Hepatocyte (in vitro differentiated cells): ENCODE data around the gene FSIP1. TPM values are rescaled to one million over a fixed set of nuclear protein-coding genes. Genes with fewer than 3 reads are reported as not detected.

ENCODE experiments used
- DNase-seq: peaks from one replicate; pipeline ENCODE4 v3.0.0-alpha.2; 2016; ENCODE audit warnings: low spot score
- H2AFZ ChIP-seq: fragments of 200-600 bp; sonication (generic); 2 replicates; pipeline ENCODE4 v1.6.0; 2016; ENCODE audit warnings: antibody characterized with exemption, mild to moderate bottlenecking
- H3K27ac ChIP-seq: fragments of 200-600 bp; sonication (generic); 2 replicates; pipeline ENCODE4 v1.5.1; 2016; ENCODE audit warnings: mild to moderate bottlenecking
- H3K27me3 ChIP-seq: fragments of 200-600 bp; sonication (generic); 2 replicates; pipeline ENCODE4 v1.6.1; 2016
- H3K36me3 ChIP-seq: fragments of 200-600 bp; sonication (generic); replicated peaks from 2 replicates; pipeline ENCODE4 v1.5.1; 2016; ENCODE audit warnings: low read depth; ENCODE audit not compliant: insufficient read depth
- H3K4me1 ChIP-seq: fragments of 200-600 bp; sonication (generic); 2 replicates; pipeline ENCODE4 v1.5.1; 2016; ENCODE audit warnings: mild to moderate bottlenecking, moderate library complexity; ENCODE audit not compliant: insufficient read depth
- H3K4me2 ChIP-seq: fragments of 200-600 bp; sonication (generic); 2 replicates; pipeline ENCODE4 v1.6.0; 2016
- H3K4me3 ChIP-seq: fragments of 200-600 bp; sonication (generic); 2 replicates; pipeline ENCODE4 v1.5.1; 2016; ENCODE audit warnings: mild to moderate bottlenecking
- H3K79me2 ChIP-seq: fragments of 200-600 bp; sonication (generic); 2 replicates; pipeline ENCODE4 v1.6.0; 2017; ENCODE audit warnings: mild to moderate bottlenecking
- H3K9me2 ChIP-seq: fragments of 200-600 bp; sonication (generic); replicated peaks from 2 replicates; pipeline ENCODE4 v1.6.0; 2017; ENCODE audit warnings: mild to moderate bottlenecking; ENCODE audit not compliant: insufficient read depth
- H3K9me3 ChIP-seq: fragments of 200-600 bp; sonication (generic); 2 replicates; pipeline ENCODE4 v1.5.1; 2016; ENCODE audit warnings: low read depth, mild to moderate bottlenecking
- H4K20me1 ChIP-seq: fragments of 200-600 bp; sonication (generic); 2 replicates; pipeline ENCODE4 v1.6.0; 2016; ENCODE audit warnings: mild to moderate bottlenecking; ENCODE audit not compliant: insufficient read depth, poor library complexity, severe bottlenecking
- EZH2 ChIP-seq: fragments of 200-600 bp; sonication (generic); IDR thresholded peaks from 2 replicates; pipeline ENCODE4 v1.6.1; 2016; ENCODE audit warnings: antibody characterized with exemption, mild to moderate bottlenecking, borderline replicate concordance
- EZH2phosphoT487 ChIP-seq: fragments of 200-600 bp; sonication (generic); IDR thresholded peaks from one replicate; pipeline ENCODE4 v1.6.1; 2018; ENCODE audit warnings: antibody characterized with exemption, mild to moderate bottlenecking, low read depth, moderate library complexity; ENCODE audit not compliant: unreplicated experiment, severe bottlenecking
- WGBS: methylation state at CpG from one replicate; pipeline ENCODE4 v1.1.6; 2016; ENCODE audit warnings: low lambda C conversion rate; ENCODE audit errors: missing lambda C conversion rate; 5-methylcytosine and 5-hydroxymethylcytosine counted together
- polyA plus RNA-seq: library from polyadenylated mRNA; unstranded; fragments of >200 nt; fragmentation: Nextera tagmentation; extraction: Ambion mirVana; gene quantifications from 2 replicates; pipeline ENCODE4 v1.2.1, GENCODE V29; 2016
- total RNA-seq: library from RNA; depleted of rRNA; stranded (reverse); fragments of >200 nt; gene quantifications from 2 replicates; pipeline ENCODE4 v1.2.3, GENCODE V29; 2014
- TF ChIP-seq, protein P1 (sequence below): fragments of 200-600 bp; sonication (generic); IDR thresholded peaks from 2 replicates; pipeline ENCODE4 v1.5.1; 2016; ENCODE audit warnings: antibody characterized with exemption, mild to moderate bottlenecking; ENCODE audit not compliant: poor library complexity

FSIP1 gene
- total and polyA plus RNA-seq, 2 experiments from 2014 or later: 0.60 to 0.79 TPM

GRCh38 chr15:39687965-39688364 lies 94.7 kb downstream of the FSIP1 start:
- WGBS: 90% methylated on average over 2 of the region's 2 CpGs
- Histone ChIP-seq H3K9me3 (no peaks in the 10 kb centered on the region), H3K79me2 (no peaks in the 10 kb centered on the region), H3K27me3 (no peaks in the 10 kb centered on the region), H4K20me1 (no peaks in the 10 kb centered on the region), H2AFZ (no peak overlapping the region), H3K27ac (no peak overlapping the region), H3K36me3 (no peaks in the 10 kb centered on the region), H3K4me3 (no peak overlapping the region), H3K4me2 (no peak overlapping the region), H3K4me1 (peaks cover 14% of the 10 kb centered on the region), H3K9me2 (no peaks in the 10 kb centered on the region)
- DNase-seq: no peak
- TF ChIP-seq EZH2: no peak

DNA sequence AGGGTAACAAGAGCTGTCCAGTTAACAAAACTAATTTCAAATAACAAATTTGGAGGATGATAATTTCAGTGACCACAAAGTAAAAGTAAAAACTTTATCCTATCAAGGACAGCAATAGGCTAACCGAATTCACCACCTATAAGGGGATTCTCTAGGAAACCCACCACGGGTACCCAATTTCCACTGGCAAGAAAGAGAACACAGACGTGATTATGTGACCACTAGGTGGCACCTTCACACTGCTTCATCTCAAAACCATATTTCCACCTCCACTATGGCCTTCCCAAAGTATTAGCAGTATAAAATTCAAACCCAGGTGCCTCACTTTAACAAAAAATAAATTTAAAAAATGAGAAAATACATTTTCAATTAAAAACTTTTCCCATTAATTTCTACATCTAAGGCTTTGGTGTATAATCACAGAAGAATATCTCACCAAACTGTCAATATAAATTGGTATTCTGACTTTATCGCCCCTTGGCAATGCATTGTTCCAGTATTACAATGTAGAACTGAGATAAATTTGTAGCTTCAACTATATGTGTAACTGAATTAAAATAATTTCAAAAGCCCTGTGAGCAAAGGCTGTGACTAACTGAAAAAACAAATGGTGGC lies 96.5 kb downstream of the FSIP1 start:
- Histone ChIP-seq H3K27me3 (no peaks in the 10 kb centered on the region), H2AFZ (no peak overlapping the region), H3K27ac (no peak overlapping the region), H3K79me2 (no peaks in the 10 kb centered on the region), H3K9me3 (no peaks in the 10 kb centered on the region), H3K36me3 (no peaks in the 10 kb centered on the region), H3K4me3 (no peak overlapping the region), H3K9me2 (no peaks in the 10 kb centered on the region), H3K4me2 (no peak overlapping the region), H3K4me1 (peaks cover 7% of the 10 kb centered on the region), H4K20me1 (no peaks in the 10 kb centered on the region)
- TF ChIP-seq, protein P1, sequence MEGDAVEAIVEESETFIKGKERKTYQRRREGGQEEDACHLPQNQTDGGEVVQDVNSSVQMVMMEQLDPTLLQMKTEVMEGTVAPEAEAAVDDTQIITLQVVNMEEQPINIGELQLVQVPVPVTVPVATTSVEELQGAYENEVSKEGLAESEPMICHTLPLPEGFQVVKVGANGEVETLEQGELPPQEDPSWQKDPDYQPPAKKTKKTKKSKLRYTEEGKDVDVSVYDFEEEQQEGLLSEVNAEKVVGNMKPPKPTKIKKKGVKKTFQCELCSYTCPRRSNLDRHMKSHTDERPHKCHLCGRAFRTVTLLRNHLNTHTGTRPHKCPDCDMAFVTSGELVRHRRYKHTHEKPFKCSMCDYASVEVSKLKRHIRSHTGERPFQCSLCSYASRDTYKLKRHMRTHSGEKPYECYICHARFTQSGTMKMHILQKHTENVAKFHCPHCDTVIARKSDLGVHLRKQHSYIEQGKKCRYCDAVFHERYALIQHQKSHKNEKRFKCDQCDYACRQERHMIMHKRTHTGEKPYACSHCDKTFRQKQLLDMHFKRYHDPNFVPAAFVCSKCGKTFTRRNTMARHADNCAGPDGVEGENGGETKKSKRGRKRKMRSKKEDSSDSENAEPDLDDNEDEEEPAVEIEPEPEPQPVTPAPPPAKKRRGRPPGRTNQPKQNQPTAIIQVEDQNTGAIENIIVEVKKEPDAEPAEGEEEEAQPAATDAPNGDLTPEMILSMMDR: peak; percentile 86
- no peak for TF ChIP-seq EZH2
- whole genome bisulfite sequencing: 31% methylated on average over 4 of the region's 4 CpGs
- DNase-seq: peak; percentile 62

- 92% methylated on average over 1 of the region's 1 CpG for WGBS
- Histone ChIP-seq H4K20me1 (no peaks in the 10 kb centered on the region), H3K9me3 (no peaks in the 10 kb centered on the region), H3K4me3 (no peak overlapping the region), H3K4me1 (peaks cover 13% of the 10 kb centered on the region), H3K27ac (no peak overlapping the region), H3K79me2 (no peaks in the 10 kb centered on the region), H3K36me3 (no peaks in the 10 kb centered on the region), H3K9me2 (no peaks in the 10 kb centered on the region), H2AFZ (no peak overlapping the region), H3K27me3 (no peaks in the 10 kb centered on the region), H3K4me2 (no peak overlapping the region)
- TF ChIP-seq, protein P1: no peak
- TF ChIP-seq EZH2phosphoT487 (no peak), EZH2 (no peak)
- no peak for DNase-seq
Observed at GRCh38 chr15:39685367-39685766, 97.3 kb downstream of the FSIP1 start.

DNA sequence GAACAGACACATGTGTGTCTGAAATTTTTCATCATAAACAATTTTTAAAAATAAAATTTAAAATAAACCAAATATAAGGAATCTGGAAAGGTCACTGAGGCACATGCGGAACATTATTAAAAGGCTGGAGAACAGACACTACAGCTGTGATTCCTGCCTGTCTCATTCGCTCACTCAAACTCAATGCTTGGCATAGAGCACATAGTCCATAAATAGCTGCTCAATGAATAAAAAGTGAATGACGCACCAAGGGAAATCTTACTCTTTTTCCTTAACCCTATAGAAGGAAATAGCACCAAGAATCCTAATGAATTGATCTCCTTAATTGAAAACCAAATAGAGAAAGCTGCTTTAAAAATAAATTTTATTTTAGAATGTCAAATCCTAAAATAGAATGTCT lies 98.4 kb downstream of the FSIP1 start:
- no peaks in the 10 kb centered on the region for H3K36me3 ChIP-seq
- no peak for TF ChIP-seq EZH2
- no peak for TF ChIP-seq EZH2phosphoT487
- TF ChIP-seq, protein P1: no peak
- H3K4me3 ChIP-seq: no peak overlapping the region
- no peaks in the 10 kb centered on the region for H3K9me3 ChIP-seq
- no peaks in the 10 kb centered on the region for H4K20me1 ChIP-seq
- H3K9me2 ChIP-seq: no peaks in the 10 kb centered on the region
- H3K27ac ChIP-seq: no peak overlapping the region
- H3K4me2 ChIP-seq: no peak overlapping the region
- H3K4me1 ChIP-seq: peaks cover 13% of the 10 kb centered on the region
- H3K27me3 ChIP-seq: no peaks in the 10 kb centered on the region
- H2AFZ ChIP-seq: no peak overlapping the region
- 61% methylated on average over 3 of the region's 3 CpGs for WGBS
- no peaks in the 10 kb centered on the region for H3K79me2 ChIP-seq
- no peak for DNase-seq
